Measurements from ENCODE around the gene OR13J1. TPM values are rescaled to one million over a fixed set of nuclear protein-coding genes. Genes with fewer than 3 reads are reported as not detected.

The OR13J1 gene
- total RNA-seq, 1 donor from 2014 or later: not detected

GRCh38 chr9:35907711-35908503, 37.7 kb upstream of the OR13J1 start:
- Mint-ChIP-seq H3K36me3 (ENCODE audit: low read depth, unreplicated experiment) (peaks cover 10% of the 10 kb centered on the region), H3K4me3 (ENCODE audit: unreplicated experiment) (peak overlapping the region; percentile 91), H3K9me3 (ENCODE audit: unreplicated experiment) (no peaks in the 10 kb centered on the region), H3K4me1 (ENCODE audit: unreplicated experiment) (peaks cover 81% of the 10 kb centered on the region), H3K27ac (ENCODE audit: unreplicated experiment) (peak overlapping the region; percentile 99), H3K27me3 (ENCODE audit: unreplicated experiment) (peaks cover 34% of the 10 kb centered on the region)
- DNase-seq (ENCODE audit: low spot score): peak; percentile 77
- no peak for TF ChIP-seq CTCF (IDR thresholded peaks at IDR 0.05; ENCODE audit: unreplicated experiment)

GRCh38 chr9:35906923-35907699, 36.9 kb upstream of the OR13J1 start:
- H3K36me3 Mint-ChIP-seq (ENCODE audit: low read depth, unreplicated experiment): peaks cover 7% of the 10 kb centered on the region
- no peak for TF ChIP-seq CTCF (IDR thresholded peaks at IDR 0.05; ENCODE audit: unreplicated experiment)
- no peaks in the 10 kb centered on the region for H3K9me3 Mint-ChIP-seq (ENCODE audit: unreplicated experiment)
- H3K4me1 Mint-ChIP-seq (ENCODE audit: unreplicated experiment): peaks cover 83% of the 10 kb centered on the region
- DNase-seq (ENCODE audit: low spot score): peak; percentile 15
- peaks cover 37% of the 10 kb centered on the region for H3K27me3 Mint-ChIP-seq (ENCODE audit: unreplicated experiment)
- H3K4me3 Mint-ChIP-seq (ENCODE audit: unreplicated experiment): peak overlapping the region; percentile 11
- H3K27ac Mint-ChIP-seq (ENCODE audit: unreplicated experiment): peak overlapping the region; percentile 99

GRCh38 chr9:35905912-35906679, 35.9 kb upstream of the OR13J1 start, which contains the start of gene HRCT1:
HRCT1 (plus strand) TSS chr9:35906202; CDS start chr9:35906288, 86 bp downstream.
- H3K4me1 Mint-ChIP-seq (ENCODE audit: unreplicated experiment): peaks cover 75% of the 10 kb centered on the region
- peak within 1 kb of the TSS; percentile 51 for H3K4me3 Mint-ChIP-seq (ENCODE audit: unreplicated experiment)
- H3K36me3 Mint-ChIP-seq (ENCODE audit: low read depth, unreplicated experiment): peaks cover 7% of the 10 kb centered on the region
- H3K27me3 Mint-ChIP-seq (ENCODE audit: unreplicated experiment): peaks cover 36% of the 10 kb centered on the region
- H3K27ac Mint-ChIP-seq (ENCODE audit: unreplicated experiment): peak within 1 kb of the TSS; percentile 99
- no peaks in the 10 kb centered on the region for H3K9me3 Mint-ChIP-seq (ENCODE audit: unreplicated experiment)
- TF ChIP-seq CTCF (IDR thresholded peaks at IDR 0.05; ENCODE audit: unreplicated experiment): no peak
- no peak for DNase-seq (ENCODE audit: low spot score)

DNA sequence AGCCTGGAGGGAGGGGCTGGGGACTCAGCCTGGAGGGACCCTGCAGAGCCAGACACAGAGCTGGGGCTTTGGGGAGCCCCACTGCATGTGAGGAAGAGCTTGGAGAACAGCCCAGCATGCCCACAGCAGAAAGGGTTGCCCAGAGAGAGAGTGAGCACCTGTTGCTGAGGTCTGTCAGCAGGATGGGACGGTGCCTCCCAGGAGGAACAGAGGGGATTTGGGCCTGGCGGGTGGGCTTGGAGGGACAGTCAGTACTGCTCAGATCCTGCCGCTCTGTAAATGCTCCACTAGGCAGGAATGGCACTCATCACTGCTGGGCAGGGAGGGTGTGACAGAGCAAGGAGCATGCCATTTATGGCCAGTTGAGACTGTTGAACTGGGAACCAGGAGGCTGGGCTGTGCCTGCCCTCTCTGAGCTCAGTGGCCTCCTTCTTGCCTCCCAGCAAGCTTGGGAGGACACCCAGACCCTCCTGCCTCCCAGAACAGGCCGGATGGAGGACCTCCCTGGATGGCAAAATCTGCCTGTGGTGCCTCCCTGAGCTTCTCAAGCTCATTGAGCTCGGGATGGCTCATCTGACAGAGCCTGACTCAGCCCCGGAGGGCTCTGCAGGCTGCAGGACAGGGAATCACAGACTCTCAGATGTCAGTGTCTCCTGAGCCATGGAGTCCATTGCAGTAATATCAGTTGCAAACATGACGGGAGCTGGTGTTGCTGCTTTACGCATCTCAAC, 35.0 kb upstream of the OR13J1 start:
- Mint-ChIP-seq H3K27ac (ENCODE audit: unreplicated experiment) (peak overlapping the region; percentile 75), H3K36me3 (ENCODE audit: low read depth, unreplicated experiment) (peaks cover 3% of the 10 kb centered on the region), H3K4me1 (ENCODE audit: unreplicated experiment) (peaks cover 66% of the 10 kb centered on the region), H3K27me3 (ENCODE audit: unreplicated experiment) (peaks cover 33% of the 10 kb centered on the region), H3K9me3 (ENCODE audit: unreplicated experiment) (no peaks in the 10 kb centered on the region), H3K4me3 (ENCODE audit: unreplicated experiment) (peak overlapping the region; percentile 51)
- no peak for TF ChIP-seq CTCF (IDR thresholded peaks at IDR 0.05; ENCODE audit: unreplicated experiment)
- no peak for DNase-seq (ENCODE audit: low spot score)
